ENCODE measurements around the gene ANXA6.

- TF ChIP-seq CTCF (optimal IDR thresholded peaks at IDR 0.05 in 1 of 3, IDR thresholded peaks at IDR 0.05 in 1 of 3, conservative IDR thresholded peaks at IDR 0.05 in 1 of 3; ENCODE audit: extremely low read depth in 1 of 3, insufficient read depth in 2 of 3, low read length in 3 of 3), result no peak
- no peak for TF ChIP-seq EZH2 (IDR thresholded peaks at IDR 0.05; ENCODE audit: low read length)
These were observed 59.5 kb downstream of the ANXA6 start for GRCh38 chr5:151097820-151098767.
